CD4-positive, alpha-beta memory T cell (primary cell): ENCODE measurements around the gene MAP4K1. TPM values are rescaled to one million over a fixed set of nuclear protein-coding genes. Genes with fewer than 3 reads are reported as not detected.
A peak's percentile ranks its signal among the peaks of the same experiment; 100 is the strongest.
"Not testable (repeated sequence)": the region's sequence is repeated elsewhere in the genome, so short reads cannot be mapped to it uniquely, and the experiment has no call there.

Experiments used
- CTCF ChIA-PET: fragments of 350-600 bp; sonication (Branson Sonifier 250); formaldehyde crosslinking; loops from one replicate; lab custom pipeline; 2021; ENCODE audit warnings: inconsistent platforms; ENCODE audit not compliant: partially characterized antibody; lab: Charles Lee
- POLR2A ChIA-PET: fragments of 350-600 bp; sonication (Branson Sonifier 250); formaldehyde crosslinking; loops from one replicate; lab custom pipeline; 2021; ENCODE audit not compliant: partially characterized antibody; lab: Charles Lee
- DNase-seq, 5 donors: peaks; one replicate each; pipeline versions ENCODE4 v3.0.0 to v3.0.0-alpha.2; 2020 to 2022; ENCODE audit warnings: mixed read lengths in 1 of 5
- H3K27ac ChIP-seq: one replicate; pipeline ENCODE4 v1.7.0; 2013; ENCODE audit warnings: low read depth, low read length
- H3K27me3 ChIP-seq: 2 replicates; pipeline ENCODE4 v1.7.0; 2013; ENCODE audit warnings: mild to moderate bottlenecking, low read length, moderate library complexity; ENCODE audit not compliant: insufficient read depth
- H3K36me3 ChIP-seq: 2 replicates; pipeline ENCODE4 v1.7.0; 2013; ENCODE audit warnings: mild to moderate bottlenecking, low read length, moderate library complexity; ENCODE audit not compliant: insufficient read depth
- H3K4me1 ChIP-seq: 2 replicates; pipeline ENCODE4 v1.7.0; 2013; ENCODE audit warnings: mild to moderate bottlenecking, low read length, moderate library complexity; ENCODE audit not compliant: insufficient read depth
- H3K4me3 ChIP-seq, 2 donors: one replicate each; pipeline ENCODE4 v1.7.0; 2013; ENCODE audit warnings: low read length in 2 of 2, mild to moderate bottlenecking in 1 of 2
- H3K9me3 ChIP-seq, 2 donors: one replicate each; pipeline ENCODE4 v1.7.0; 2013; ENCODE audit warnings: low read length in 2 of 2, control low read depth in 1 of 2; ENCODE audit not compliant: control insufficient read depth in 1 of 2
- H3K27ac Mint-ChIP-seq, 7 donors: one replicate each; pipeline ENCODE4 v1.8.0; 2020 to 2021; ENCODE audit warnings: mixed read lengths in 7 of 7, mild to moderate bottlenecking in 6 of 7, inconsistent platforms in 3 of 7, moderate library complexity in 3 of 7
- H3K27me3 Mint-ChIP-seq, 2 donors: one replicate each; pipeline ENCODE4 v1.8.0; 2020 to 2021; ENCODE audit warnings: mixed read lengths in 2 of 2
- H3K36me3 Mint-ChIP-seq, 2 donors: one replicate each; pipeline ENCODE4 v1.8.0; 2020 to 2021; ENCODE audit warnings: mixed read lengths in 2 of 2, inconsistent platforms in 1 of 2, mild to moderate bottlenecking in 1 of 2
- H3K4me1 Mint-ChIP-seq, 4 donors: one replicate each; pipeline ENCODE4 v1.8.0; 2020 to 2021; ENCODE audit warnings: mixed read lengths in 4 of 4, mild to moderate bottlenecking in 1 of 4
- H3K4me3 Mint-ChIP-seq, 8 donors: one replicate each; pipeline ENCODE4 v1.8.0; 2020 to 2021; ENCODE audit warnings: mixed read lengths in 8 of 8, mild to moderate bottlenecking in 7 of 8, moderate library complexity in 6 of 8, inconsistent platforms in 3 of 8
- H3K9me3 Mint-ChIP-seq, 8 donors: one replicate each; pipeline ENCODE4 v1.8.0; 2020 to 2021; ENCODE audit warnings: mixed read lengths in 8 of 8, mild to moderate bottlenecking in 5 of 8, inconsistent platforms in 3 of 8, moderate library complexity in 1 of 8
- intact Hi-C: fragments of 100-400 bp; cut with micrococcal nuclease; formaldehyde crosslinking; loops from one replicate; pipeline ENCODE4 v1.15.1; 2023
- polyA plus RNA-seq, 2 donors: library from polyadenylated mRNA; unstranded; fragments of 300-500 nt; fragmentation: Illumina TruSeq; gene quantifications; one replicate each; pipeline ENCODE4 v1.2.3, GENCODE V29; 2021
- total RNA-seq, 2 experiments: library from RNA; stranded (reverse); gene quantifications; one replicate each; pipeline ENCODE4 v1.2.3, GENCODE V29; 2021

Gene MAP4K1
- total and polyA plus RNA-seq, 4 experiments from 2014 or later: 142 to 361 (median 262) TPM

DNA sequence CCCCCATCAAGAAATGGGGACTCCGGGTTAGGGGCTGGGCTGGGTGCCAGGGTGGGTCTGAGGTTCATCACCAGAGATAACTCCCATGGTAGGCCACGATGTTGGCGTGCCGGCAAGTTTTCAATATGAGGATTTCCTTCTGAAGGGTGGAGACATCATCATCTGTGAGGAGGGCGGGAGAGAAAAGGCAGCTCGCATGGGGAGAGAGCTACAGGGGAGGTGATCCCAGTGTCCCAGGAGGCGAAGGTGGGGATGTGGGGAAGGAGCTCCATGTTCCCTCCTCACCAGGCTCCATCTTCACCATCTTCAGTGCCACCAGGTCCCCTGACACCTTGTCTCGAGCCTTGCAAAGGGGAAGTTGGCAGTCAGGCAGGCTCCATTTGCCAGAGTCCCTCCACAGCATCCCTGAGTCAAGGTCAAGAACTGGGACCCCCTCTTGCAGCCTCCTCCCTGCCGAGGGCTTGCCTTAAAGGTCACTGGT is 430 bp downstream of the MAP4K1 start:
- Histone ChIP-seq H3K4me1 (peaks cover 64% of the 10 kb centered on the region), H3K4me3 (peak overlapping the region; percentile 97 to 99), H3K27me3 (no peaks in the 10 kb centered on the region), H3K36me3 (peaks cover 41% of the 10 kb centered on the region), H3K9me3 (no peaks in the 10 kb centered on the region), H3K27ac (peak overlapping the region; percentile 90)
- POLR2A ChIA-PET: interaction anchor here (0.9 to 3.3 kb wide), 22 partner anchors 10 to 233 kb away, joined by 3 to 36 read pairs (median 6); partner anchors contain the start of genes ACTN4, FAM98C and HNRNPL
- intact Hi-C loops: loop anchor here (10.0 kb wide), 1 partner anchor 243 kb away; the partner anchor contains the start of gene PSMD8
- Mint-ChIP-seq H3K36me3 (peaks cover 31 to 72% of the 10 kb centered on the region in 2 donors), H3K27me3 (no peaks in the 10 kb centered on the region), H3K4me3 (peak overlapping the region; percentile 95 to 100 (median 100)), H3K9me3 (peaks cover 0 to 2% (median 0%) of the 10 kb centered on the region in 8 donors), H3K4me1 (peaks cover 34 to 71% (median 51%) of the 10 kb centered on the region in 4 donors), H3K27ac (peak overlapping the region; percentile 93 to 100 (median 99))
- CTCF ChIA-PET: interaction anchor here (0.6 to 6.6 kb wide), 10 partner anchors 12 to 313 kb away, joined by 3 to 55 read pairs (median 10); partner anchors contain the start of genes FAM98C, MRPS12 and SARS2
- peak in 2 of 5 donors; percentile 12 to 14 for DNase-seq

DNA sequence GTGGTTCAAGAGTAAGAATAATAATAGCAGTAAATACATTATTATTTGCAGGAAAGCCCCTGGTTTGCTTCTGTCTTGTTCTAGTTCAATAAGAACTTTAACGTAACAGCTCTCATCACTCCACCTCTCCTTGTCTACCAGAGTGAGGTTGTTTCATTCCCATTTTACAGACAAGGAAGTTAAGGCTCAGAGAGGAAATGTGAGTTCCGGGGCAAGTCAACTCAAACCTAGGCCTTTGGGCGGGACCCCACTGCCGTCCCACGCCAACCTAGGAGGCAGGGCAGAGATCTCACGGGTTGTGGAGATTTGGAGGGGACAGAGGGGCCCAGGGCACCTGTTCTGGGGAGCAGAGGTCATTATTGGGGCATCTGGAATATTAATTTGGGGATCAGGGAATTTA is 1.5 kb downstream of the MAP4K1 start:
- CTCF ChIA-PET: interaction anchor here (1.4 to 6.6 kb wide), 4 partner anchors 19 to 213 kb away, joined by 6 to 55 read pairs (median 16); partner anchors contain the start of gene FAM98C
- Mint-ChIP-seq H3K36me3 (peaks cover 23 to 68% of the 10 kb centered on the region in 2 donors), H3K9me3 (peaks cover 0 to 2% (median 0%) of the 10 kb centered on the region in 8 donors), H3K27ac (peak overlapping the region; percentile 93 to 100 (median 99)), H3K4me3 (peak overlapping the region; percentile 95 to 100 (median 100)), H3K27me3 (no peaks in the 10 kb centered on the region), H3K4me1 (peaks cover 34 to 69% (median 51%) of the 10 kb centered on the region in 4 donors)
- Histone ChIP-seq H3K27ac (peak overlapping the region; percentile 90), H3K4me1 (peaks cover 64% of the 10 kb centered on the region), H3K36me3 (peaks cover 34% of the 10 kb centered on the region), H3K4me3 (peak overlapping the region; percentile 24 to 99), H3K9me3 (no peaks in the 10 kb centered on the region), H3K27me3 (no peaks in the 10 kb centered on the region)
- POLR2A ChIA-PET: interaction anchor here (0.7 to 1.5 kb wide), 3 partner anchors 8 to 212 kb away, joined by 3 to 5 read pairs (median 4); no protein-coding TSS in a partner anchor
- no peak for DNase-seq
- intact Hi-C loops: loop anchor here (10.0 kb wide), 1 partner anchor 241 kb away; the partner anchor contains the start of gene PSMD8

DNA sequence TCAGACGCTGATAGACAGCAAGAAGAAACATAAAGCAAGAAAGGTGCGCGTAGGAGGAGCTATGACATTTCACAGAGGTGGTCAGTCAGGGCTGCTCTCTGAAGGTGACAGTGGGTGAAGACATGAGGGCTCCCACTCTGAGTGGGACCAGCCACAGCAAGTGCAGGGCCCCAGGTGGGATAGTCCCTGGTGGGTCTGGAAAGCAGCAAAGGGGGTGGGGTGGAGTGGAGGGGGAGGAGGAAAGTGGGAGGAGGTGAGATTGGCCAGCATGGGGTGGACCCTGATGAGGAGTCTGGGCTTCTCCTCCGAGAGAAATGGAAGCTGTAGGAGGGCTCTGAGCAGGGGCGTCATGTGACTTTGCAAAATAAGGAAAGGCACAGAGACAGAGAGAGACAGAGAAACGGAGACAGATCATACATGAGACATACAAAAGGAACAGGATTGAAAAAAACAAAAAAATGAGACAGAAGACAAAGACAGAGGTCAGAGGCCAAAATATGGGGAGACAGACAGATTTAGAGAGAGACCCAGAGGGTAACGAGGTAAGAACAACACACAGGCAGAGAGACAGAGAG is 2.7 kb downstream of the MAP4K1 start:
- H3K27me3 Mint-ChIP-seq: no peaks in the 10 kb centered on the region
- H3K4me1 ChIP-seq: peaks cover 60% of the 10 kb centered on the region
- CTCF ChIA-PET: interaction anchor here (0.8 to 1.7 kb wide), 2 partner anchors 57 to 70 kb away, joined by 3 read pairs; no protein-coding TSS in a partner anchor
- H3K36me3 ChIP-seq: peaks cover 34% of the 10 kb centered on the region
- no peak overlapping the region for H3K27ac ChIP-seq
- H3K27me3 ChIP-seq: no peaks in the 10 kb centered on the region
- POLR2A ChIA-PET: interaction anchor here (1.1 kb wide), 1 partner anchor 19 kb away, joined by 4 read pairs; no protein-coding TSS in a partner anchor
- no peak for DNase-seq
- peak overlapping the region; percentile 48 to 94 (median 83) for H3K27ac Mint-ChIP-seq
- intact Hi-C loops: loop anchor here (10.0 kb wide), 1 partner anchor 240 kb away; the partner anchor contains the start of gene PSMD8
- peak overlapping the region; percentile 46 to 93 (median 76) for H3K4me3 Mint-ChIP-seq
- peaks cover 30 to 68% (median 52%) of the 10 kb centered on the region in 4 donors for H3K4me1 Mint-ChIP-seq
- H3K36me3 Mint-ChIP-seq: peaks cover 32 to 73% of the 10 kb centered on the region in 2 donors
- no peaks in the 10 kb centered on the region for H3K9me3 ChIP-seq
- H3K4me3 ChIP-seq: no peak overlapping the region
- H3K9me3 Mint-ChIP-seq: peaks cover 0 to 2% (median 0%) of the 10 kb centered on the region in 8 donors

DNA sequence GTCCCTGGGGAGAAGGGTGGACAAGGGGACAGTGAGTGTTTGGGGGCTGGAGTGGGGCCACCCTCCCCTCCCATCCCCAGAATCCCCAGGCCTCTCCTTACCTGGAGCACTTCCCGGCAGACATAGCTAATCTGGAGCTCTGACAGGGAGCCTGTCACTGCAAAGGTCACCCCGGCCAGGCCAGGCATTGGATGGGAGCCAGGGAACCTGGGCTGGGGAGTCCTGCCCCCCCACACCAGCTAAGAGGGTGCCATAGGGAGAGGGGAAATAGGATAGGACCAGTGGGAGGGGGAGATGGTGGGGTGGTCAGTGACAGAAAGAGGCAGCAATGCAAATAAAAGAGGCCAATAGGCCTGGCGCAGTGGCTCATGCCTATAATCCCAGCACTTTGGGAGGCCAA is 3.5 kb downstream of the MAP4K1 start:
- Histone ChIP-seq H3K27ac (no peak overlapping the region), H3K4me3 (no peak overlapping the region), H3K27me3 (no peaks in the 10 kb centered on the region), H3K4me1 (peaks cover 52% of the 10 kb centered on the region), H3K9me3 (no peaks in the 10 kb centered on the region), H3K36me3 (peaks cover 41% of the 10 kb centered on the region)
- H3K27ac Mint-ChIP-seq: peak overlapping the region in 2 of 7 donors; percentile 37 to 41
- intact Hi-C loops: loop anchor here (10.0 kb wide), 1 partner anchor 239 kb away; the partner anchor contains the start of gene PSMD8
- ChIA-PET POLR2A (no interaction called here), CTCF (interaction anchor here (0.8 to 1.7 kb wide), 3 partner anchors 55 to 70 kb away, joined by 3 read pairs; no protein-coding TSS in a partner anchor)
- peaks cover 0 to 2% (median 0%) of the 10 kb centered on the region in 8 donors for H3K9me3 Mint-ChIP-seq
- peaks cover 25 to 60% (median 45%) of the 10 kb centered on the region in 4 donors for H3K4me1 Mint-ChIP-seq
- peak overlapping the region in 1 of 8 donors; percentile 49 for H3K4me3 Mint-ChIP-seq
- DNase-seq: no peak
- H3K36me3 Mint-ChIP-seq: peaks cover 38 to 74% of the 10 kb centered on the region in 2 donors
- no peaks in the 10 kb centered on the region for H3K27me3 Mint-ChIP-seq

DNA sequence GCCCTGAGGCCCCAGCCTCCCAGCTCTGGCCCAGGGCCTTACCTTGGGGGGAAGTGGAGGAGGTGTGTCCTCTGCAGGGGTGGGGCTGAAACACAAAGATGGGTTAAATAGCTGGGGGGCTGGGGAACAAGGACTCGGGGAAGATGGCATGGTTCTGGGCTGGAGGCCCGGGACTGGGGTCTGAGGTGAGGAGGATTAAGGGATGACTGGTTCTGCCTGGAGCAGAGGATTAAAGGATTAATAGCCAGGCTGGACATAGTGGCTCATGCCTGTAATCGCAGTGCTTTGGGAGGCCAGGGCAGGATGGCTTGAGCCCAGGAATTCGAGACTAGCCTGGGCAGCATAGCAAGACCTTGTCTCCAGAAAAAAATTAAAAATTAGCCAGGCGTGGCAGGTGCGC is 11.6 kb downstream of the MAP4K1 start:
- peaks cover 29 to 58% of the 10 kb centered on the region in 2 donors for H3K36me3 Mint-ChIP-seq
- H3K36me3 ChIP-seq: peaks cover 44% of the 10 kb centered on the region
- CTCF ChIA-PET: no interaction called here

DNA sequence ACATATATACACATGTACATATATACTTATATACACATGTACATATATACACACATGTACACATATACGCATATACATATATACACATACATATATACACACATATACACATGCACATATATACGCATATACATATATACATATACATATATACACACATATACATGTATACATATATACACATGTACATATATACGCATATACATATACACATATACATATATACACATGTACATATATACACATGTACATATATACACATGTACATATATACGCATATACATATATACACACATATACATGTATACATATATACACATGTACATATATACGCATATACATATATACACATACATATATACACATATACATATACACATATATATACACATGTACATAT is 14.9 kb downstream of the MAP4K1 start:
- H3K27ac ChIP-seq, H3K27ac Mint-ChIP-seq, POLR2A ChIA-PET, H3K4me1 Mint-ChIP-seq, CTCF ChIA-PET, H3K27me3 Mint-ChIP-seq, H3K27me3 ChIP-seq, H3K4me3 Mint-ChIP-seq, H3K9me3 ChIP-seq, H3K9me3 Mint-ChIP-seq, H3K4me1 ChIP-seq, DNase-seq, H3K4me3 ChIP-seq, intact Hi-C loops: not testable (repeated sequence)
- peaks cover 21 to 41% of the 10 kb centered on the region in 2 donors for H3K36me3 Mint-ChIP-seq
- H3K36me3 ChIP-seq: peaks cover 29% of the 10 kb centered on the region

More for the DNA sequence above, 11.6 kb downstream of the MAP4K1 start:
- no peaks in the 10 kb centered on the region for H3K9me3 ChIP-seq
- peak overlapping the region in 3 of 7 donors; percentile 29 to 52 (median 50) for H3K27ac Mint-ChIP-seq
- no peaks in the 10 kb centered on the region for H3K27me3 Mint-ChIP-seq
- no peaks in the 10 kb centered on the region for H3K4me1 ChIP-seq
- POLR2A ChIA-PET: interaction anchor here (1.0 to 2.6 kb wide), 2 partner anchors 12 to 13 kb away, joined by 3 to 8 read pairs; partner anchors contain the start of genes EIF3K and MAP4K1
- no peaks in the 10 kb centered on the region for H3K9me3 Mint-ChIP-seq
- no peak for DNase-seq
- no peak overlapping the region for H3K4me3 ChIP-seq
- no peaks in the 10 kb centered on the region for H3K27me3 ChIP-seq
- intact Hi-C loops: no loop called here
- H3K27ac ChIP-seq: no peak overlapping the region
- H3K4me1 Mint-ChIP-seq: peaks cover 0 to 4% (median 1%) of the 10 kb centered on the region in 4 donors
- no peak overlapping the region for H3K4me3 Mint-ChIP-seq
